Measurements from ENCODE around the gene BCL2.

DNA sequence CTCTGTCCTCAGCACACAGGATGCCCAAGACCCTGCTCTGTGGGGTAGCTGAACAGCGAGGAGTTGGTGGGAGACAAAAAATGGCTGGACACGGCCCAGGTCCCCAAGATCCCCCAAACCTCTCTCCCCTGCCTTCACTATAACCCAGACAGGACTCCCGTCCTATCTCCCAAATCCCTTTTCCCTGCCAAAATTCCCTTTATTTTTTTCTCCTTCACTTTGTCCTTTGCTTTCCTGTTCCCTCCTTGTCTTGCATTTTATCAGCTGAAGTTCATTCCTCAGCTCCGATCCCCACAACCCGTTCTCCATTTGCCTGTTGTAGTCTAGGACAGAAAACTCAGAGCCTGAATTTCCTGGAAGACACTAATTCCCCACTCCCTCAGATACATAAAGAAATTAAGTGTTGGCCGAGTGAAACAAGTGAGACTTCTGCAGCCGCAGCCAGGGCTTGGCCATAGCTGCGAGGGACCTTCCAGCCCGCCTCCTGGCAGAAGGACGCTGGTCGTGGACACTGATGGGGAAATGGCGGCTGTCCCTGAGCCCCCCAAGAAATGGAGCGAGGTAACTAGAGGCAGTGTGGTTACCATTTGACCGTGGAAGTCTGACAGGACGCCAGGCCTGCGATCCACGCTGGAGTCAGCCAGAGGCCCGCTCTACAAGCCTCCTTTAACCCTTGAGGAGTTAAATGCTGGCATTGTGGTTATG, 173.6 kb downstream of the BCL2 start:
- TF ChIP-seq, protein P1, sequence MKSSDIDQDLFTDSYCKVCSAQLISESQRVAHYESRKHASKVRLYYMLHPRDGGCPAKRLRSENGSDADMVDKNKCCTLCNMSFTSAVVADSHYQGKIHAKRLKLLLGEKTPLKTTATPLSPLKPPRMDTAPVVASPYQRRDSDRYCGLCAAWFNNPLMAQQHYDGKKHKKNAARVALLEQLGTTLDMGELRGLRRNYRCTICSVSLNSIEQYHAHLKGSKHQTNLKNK (CRISPR knock-in tag; IDR thresholded peaks at IDR 0.05) = no peak
- TF ChIP-seq CREM (CRISPR knock-in tag; IDR thresholded peaks at IDR 0.05) = no peak
- TF ChIP-seq, protein P2, sequence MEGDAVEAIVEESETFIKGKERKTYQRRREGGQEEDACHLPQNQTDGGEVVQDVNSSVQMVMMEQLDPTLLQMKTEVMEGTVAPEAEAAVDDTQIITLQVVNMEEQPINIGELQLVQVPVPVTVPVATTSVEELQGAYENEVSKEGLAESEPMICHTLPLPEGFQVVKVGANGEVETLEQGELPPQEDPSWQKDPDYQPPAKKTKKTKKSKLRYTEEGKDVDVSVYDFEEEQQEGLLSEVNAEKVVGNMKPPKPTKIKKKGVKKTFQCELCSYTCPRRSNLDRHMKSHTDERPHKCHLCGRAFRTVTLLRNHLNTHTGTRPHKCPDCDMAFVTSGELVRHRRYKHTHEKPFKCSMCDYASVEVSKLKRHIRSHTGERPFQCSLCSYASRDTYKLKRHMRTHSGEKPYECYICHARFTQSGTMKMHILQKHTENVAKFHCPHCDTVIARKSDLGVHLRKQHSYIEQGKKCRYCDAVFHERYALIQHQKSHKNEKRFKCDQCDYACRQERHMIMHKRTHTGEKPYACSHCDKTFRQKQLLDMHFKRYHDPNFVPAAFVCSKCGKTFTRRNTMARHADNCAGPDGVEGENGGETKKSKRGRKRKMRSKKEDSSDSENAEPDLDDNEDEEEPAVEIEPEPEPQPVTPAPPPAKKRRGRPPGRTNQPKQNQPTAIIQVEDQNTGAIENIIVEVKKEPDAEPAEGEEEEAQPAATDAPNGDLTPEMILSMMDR (IDR thresholded peaks at IDR 0.05) = no peak
- TF ChIP-seq NR2C2 (CRISPR knock-in tag; IDR thresholded peaks at IDR 0.05) = no peak
- TF ChIP-seq ZNF121 (CRISPR knock-in tag; IDR thresholded peaks at IDR 0.05) = no peak
- TF ChIP-seq, protein P3, sequence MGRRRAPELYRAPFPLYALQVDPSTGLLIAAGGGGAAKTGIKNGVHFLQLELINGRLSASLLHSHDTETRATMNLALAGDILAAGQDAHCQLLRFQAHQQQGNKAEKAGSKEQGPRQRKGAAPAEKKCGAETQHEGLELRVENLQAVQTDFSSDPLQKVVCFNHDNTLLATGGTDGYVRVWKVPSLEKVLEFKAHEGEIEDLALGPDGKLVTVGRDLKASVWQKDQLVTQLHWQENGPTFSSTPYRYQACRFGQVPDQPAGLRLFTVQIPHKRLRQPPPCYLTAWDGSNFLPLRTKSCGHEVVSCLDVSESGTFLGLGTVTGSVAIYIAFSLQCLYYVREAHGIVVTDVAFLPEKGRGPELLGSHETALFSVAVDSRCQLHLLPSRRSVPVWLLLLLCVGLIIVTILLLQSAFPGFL (CRISPR knock-in tag; IDR thresholded peaks at IDR 0.05; ENCODE audit: borderline replicate concordance) = no peak
- TF ChIP-seq ESRRA (CRISPR knock-in tag; IDR thresholded peaks at IDR 0.05; ENCODE audit: borderline replicate concordance) = no peak
- TF ChIP-seq, protein P4, sequence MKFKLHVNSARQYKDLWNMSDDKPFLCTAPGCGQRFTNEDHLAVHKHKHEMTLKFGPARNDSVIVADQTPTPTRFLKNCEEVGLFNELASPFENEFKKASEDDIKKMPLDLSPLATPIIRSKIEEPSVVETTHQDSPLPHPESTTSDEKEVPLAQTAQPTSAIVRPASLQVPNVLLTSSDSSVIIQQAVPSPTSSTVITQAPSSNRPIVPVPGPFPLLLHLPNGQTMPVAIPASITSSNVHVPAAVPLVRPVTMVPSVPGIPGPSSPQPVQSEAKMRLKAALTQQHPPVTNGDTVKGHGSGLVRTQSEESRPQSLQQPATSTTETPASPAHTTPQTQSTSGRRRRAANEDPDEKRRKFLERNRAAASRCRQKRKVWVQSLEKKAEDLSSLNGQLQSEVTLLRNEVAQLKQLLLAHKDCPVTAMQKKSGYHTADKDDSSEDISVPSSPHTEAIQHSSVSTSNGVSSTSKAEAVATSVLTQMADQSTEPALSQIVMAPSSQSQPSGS (CRISPR knock-in tag; IDR thresholded peaks at IDR 0.05; ENCODE audit: borderline replicate concordance, low read depth) = no peak
